ENCODE data around the gene ANKEF1.

GRCh38 chr20:10022625-10023024 is 12.2 kb upstream of the ANKEF1 start:
- TF ChIP-seq EZH2phosphoT487 (IDR thresholded peaks at IDR 0.05; ENCODE audit: borderline replicate concordance) (no peak), CTCF (conservative IDR thresholded peaks at IDR 0.05; ENCODE audit: low read length) (no peak)
